HG03442 (cell line): ENCODE data around the gene ADGRD1.

Source experiments
- ATAC-seq: cut with Tn5 transposase; IDR thresholded peaks from one replicate; pipeline ENCODE4 v1.9.1; 2021; ENCODE audit warnings: mild to moderate bottlenecking, moderate library complexity; ENCODE audit not compliant: unreplicated experiment

The ADGRD1 gene

GRCh38 chr12:130965214-130965613 is 11.5 kb downstream of the ADGRD1 start:
- ATAC-seq: no peak

DNA sequence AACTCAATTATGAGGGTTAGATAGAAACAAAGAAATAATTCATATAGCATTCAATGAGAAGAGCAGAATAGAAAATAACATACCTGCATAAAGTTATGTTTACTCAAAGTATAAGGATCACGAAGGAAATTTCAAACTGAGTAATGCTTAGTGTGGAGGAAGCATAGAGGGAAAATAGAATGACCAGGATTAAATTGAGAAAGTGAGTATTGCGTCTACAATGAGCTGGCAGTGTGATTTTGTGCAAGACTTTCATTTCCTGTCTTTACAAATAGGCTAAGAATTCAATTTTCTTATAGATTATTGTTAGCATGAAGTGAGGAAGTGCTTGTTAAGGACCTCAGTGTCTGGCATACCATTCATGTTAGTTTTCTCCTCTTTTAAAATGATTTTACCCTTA is 12.0 kb downstream of the ADGRD1 start:
- no peak for ATAC-seq

- ATAC-seq: no peak
Observed at GRCh38 chr12:130966443-130967030, 12.8 kb downstream of the ADGRD1 start.

GRCh38 chr12:130967636-130968035 is 13.9 kb downstream of the ADGRD1 start:
- ATAC-seq: no peak

DNA sequence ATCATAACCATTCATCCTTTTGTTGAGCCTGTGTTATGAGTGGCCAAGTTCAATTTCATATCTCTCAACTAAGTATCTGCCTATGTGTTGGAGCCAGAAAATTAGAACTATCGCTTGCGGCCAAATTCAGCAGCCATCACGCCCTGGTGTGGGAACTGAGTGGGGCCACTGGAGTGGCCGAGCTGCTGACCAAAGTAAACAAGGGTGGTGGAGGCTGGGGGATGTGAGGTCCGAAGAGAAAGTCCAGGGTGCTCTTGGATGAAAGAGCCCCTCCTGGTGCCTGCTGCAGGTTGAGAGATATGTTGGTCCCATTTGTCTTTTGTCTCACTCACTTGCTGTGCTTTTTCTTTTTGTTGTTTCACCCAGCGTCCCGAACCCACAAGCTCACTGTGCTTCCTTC is 14.9 kb downstream of the ADGRD1 start:
- no peak for ATAC-seq

- ATAC-seq: no peak
Observed at GRCh38 chr12:130969223-130969622, 15.5 kb downstream of the ADGRD1 start.

DNA sequence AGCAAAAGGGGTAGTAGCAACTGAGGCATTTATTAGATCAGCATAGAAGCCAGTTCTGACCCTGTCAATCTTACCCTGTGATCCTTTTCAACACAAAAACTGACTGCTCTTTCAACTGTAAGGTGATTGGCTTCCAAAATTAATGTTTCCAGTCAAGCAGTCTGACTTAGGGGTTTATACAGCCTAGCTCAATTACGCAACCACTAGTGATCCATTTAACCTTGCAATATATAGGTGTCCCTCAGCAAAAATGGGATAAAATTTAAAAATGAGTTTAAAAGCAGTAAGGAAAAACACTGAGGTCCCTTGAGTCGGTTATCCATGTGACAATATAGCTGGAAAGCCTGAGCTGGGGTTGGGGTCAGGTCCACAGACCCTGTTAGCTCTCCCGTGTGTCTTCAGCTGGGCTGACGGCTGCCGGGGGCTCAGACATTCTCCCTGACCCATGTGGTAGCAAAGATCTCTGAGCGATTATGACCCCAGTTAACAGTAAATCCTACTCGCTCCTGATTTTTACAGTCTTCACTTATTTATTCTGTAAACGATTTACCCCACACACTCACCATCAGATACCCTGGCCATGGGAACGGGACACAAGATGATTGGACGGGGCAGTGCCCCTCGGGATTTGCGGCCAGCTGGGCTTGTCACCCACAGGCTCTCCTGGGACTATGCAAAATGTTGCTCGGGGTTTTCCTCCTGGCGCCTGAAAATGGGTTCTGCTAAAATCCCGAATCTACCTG is 16.6 kb downstream of the ADGRD1 start:
- peak; percentile 57 for ATAC-seq

GRCh38 chr12:130970908-130971233 is 17.2 kb downstream of the ADGRD1 start:
- ATAC-seq: peak; percentile 27

- no peak for ATAC-seq
Observed at GRCh38 chr12:130971925-130972585, 18.3 kb downstream of the ADGRD1 start.

- ATAC-seq: no peak
Observed at GRCh38 chr12:130972586-130972950, 18.9 kb downstream of the ADGRD1 start.

DNA sequence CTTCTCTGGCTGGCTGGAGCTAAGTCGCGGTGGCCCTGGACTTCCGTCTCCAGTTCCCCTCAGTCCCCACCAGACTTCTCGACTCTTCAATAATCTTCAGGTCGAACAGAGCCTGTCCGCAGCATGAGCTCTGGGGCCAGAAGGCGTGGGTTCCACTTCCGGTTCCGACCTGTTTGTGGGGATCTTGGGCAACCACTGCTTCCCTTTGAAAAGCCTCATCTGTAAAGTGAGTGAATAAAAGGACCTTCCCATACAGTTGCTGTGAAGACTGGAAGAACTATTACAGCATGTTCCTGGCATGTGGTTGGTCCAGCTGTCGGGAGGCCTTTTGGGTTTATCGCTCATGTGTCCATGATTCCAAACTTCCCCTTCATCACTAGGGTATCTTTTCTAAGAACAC is 19.4 kb downstream of the ADGRD1 start:
- ATAC-seq: no peak

DNA sequence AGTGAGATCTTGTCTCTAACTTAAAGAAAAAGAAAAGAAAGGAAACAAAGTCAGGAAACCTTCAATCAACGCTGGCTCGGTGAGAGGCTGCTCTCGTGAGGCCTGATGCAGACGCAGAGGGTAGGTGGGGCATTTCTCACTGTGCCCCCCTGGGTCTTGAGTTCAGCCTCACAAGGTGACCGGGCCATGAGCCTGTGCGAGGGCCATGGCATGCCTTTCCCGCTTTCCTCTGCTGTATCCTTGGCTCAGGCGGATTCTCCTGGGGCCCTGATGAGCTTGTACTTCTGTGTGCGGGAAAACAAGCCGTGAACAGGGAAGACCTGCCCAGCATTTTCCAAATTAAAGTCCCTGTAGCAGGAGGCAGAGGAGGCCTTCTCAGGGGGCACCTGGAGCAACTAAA is 20.2 kb downstream of the ADGRD1 start:
- no peak for ATAC-seq

DNA sequence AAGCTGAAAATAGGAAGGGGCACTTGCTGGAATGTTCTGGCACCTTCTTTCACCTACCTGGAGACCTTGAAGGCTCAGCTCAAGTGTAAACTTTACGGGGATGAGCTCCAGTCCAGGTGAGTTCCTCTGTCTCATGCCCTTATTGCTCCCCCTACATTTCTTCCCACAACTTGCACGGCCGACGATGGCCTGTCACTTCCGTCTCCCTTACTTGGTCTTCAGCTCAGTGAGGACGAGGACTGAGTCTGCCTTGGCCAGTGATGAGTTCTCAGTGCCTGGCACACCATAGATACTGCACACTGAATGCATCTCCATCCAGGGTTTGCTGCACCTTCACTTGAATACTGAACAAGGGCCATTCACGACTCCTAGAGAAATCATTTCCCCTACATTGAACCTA is 21.4 kb downstream of the ADGRD1 start:
- no peak for ATAC-seq

DNA sequence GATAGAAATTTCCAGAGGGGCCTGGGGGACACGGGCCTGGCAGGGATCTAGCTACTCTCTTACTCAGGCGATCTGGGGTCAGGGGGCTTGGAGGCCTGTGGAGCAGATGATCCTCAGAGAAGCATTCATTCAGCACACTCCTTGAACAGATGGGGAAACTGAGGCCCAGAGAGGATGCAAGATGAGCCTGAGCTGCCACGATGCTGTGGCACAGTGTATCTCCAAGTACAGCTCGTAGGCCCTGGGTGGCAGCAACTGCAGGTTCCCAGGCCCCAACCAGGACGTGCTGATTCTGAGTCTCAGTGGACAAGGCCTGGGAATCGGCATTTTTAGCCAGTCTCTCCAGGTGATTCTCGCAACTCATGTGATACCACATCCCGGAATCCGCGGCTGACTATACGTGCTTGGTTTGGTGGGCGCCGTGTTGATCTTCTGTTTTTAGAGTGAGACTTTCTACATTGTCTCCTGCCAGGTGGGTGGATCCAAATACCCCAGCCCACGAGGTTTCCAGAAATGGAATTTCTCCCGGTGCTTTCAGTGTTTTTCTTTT is 22.5 kb downstream of the ADGRD1 start:
- ATAC-seq: no peak

DNA sequence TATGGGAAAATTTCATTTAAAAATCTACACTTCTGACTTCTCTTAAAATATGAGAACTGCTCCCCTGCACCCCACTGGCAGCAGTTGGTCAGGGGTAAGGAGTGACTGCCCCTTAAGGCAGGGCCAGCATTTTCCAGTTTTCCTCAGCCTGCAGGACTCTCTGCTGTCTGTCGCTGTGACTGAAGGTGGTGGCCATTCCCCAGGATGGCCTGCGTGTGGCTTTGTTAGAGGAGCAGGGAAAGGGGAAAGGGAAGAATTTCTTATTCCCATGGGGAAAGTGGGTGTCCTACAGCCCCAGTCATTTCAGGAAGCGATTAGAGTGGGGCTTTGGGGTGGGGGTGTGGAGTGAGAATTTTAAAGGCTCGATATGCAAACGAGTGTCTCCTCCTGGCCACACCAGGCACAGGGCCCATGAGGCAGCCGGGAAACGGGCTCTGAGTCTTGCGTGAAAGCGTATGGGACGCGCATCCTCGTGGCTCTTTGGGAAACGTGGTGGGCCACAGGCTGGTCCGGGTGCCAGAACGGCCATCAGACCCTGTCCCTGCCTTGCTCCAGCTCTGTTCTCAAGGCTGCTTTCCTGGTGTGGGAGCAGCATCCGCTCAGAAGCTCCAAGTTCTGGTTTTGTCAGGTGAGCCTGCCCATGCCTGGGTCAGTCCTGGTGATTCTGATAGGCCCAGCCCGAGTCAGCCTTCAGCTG is 23.5 kb downstream of the ADGRD1 start:
- ATAC-seq: no peak

- no peak for ATAC-seq
Observed at GRCh38 chr12:130977743-130978095, 24.0 kb downstream of the ADGRD1 start.

DNA sequence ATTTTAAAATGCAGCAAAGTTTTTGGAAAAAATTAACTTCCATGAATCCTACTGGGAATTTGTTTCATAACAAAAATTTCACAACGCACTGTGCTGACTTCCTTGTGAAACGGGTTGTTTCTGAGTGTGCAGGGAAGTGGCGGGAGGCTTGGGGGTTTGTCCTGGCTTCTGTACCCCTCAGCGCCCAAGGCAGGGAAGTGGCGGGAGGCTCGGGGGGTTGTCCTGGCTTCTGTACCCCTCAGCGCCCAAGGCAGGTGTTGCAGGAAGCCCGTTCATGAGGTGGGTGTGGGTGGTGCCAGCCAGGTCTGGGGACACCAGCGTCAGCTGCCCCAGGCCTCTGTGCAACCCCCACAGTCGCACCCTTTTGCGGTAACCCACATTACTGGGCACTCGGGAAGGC is 25.1 kb downstream of the ADGRD1 start:
- no peak for ATAC-seq

DNA sequence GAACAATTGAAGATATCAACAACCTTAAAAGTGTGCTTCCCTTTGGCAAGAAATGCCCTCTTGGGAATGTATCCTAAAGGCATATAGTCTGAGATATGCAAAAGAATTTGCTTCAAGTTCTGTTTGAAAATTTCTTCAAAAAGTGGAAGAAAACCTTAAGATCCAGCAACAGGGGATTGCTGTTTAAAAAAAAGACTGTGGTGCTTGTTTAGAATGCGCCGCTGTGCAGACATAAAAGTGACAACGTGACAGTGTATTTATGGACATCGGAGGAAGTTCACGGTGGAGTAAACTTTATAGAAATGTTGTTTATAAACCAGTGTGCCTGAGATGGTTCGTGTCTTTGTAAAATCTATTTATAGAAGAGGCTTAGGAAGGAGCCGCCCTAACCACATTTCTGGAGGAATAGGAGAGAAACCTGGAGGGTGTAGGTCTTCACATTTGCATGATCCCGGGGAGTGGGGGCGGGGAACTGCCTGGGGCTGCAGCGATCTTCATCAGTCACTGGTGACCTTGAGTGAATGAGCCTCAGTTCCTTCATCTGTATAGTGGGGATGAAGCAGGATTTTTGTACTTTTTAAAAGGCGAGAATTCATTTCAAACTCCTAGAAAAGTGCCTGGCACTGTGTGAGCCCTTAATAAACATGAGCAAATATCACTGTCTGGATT is 27.5 kb downstream of the ADGRD1 start:
- ATAC-seq: no peak

DNA sequence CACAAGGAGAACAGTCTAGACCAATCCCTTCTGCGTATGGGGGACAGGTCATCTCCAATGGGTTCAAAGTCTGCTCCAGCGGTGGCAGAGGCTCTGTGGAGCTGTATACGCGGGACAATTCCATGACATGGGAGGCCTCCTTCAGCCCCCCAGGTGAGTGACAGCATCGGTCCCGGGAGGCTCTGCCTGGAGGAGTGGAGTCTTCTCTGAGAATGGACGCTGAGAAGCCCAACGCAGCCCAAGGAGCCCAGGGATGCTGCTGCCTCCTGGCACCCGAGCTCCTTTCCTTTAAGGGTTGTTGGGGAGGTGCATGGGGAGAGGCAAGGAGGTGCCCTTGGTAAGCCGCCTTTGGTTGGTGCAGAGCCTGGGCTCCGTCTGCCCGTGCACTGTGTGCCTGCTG is 28.2 kb downstream of the ADGRD1 start:
- ATAC-seq: no peak

- no peak for ATAC-seq
Observed at GRCh38 chr12:130982565-130983225, 29.0 kb downstream of the ADGRD1 start.
